Measurements from ENCODE around the gene SKIC8. TPM values are rescaled to one million over a fixed set of nuclear protein-coding genes. Genes with fewer than 3 reads are reported as not detected.

SKIC8 gene
- total and polyA plus RNA-seq, 2 of the 13 experiments (the other 11 are each of a cell fraction or from before 2014, with no cell fraction given) = 69.5 to 70.6 TPM

DNA sequence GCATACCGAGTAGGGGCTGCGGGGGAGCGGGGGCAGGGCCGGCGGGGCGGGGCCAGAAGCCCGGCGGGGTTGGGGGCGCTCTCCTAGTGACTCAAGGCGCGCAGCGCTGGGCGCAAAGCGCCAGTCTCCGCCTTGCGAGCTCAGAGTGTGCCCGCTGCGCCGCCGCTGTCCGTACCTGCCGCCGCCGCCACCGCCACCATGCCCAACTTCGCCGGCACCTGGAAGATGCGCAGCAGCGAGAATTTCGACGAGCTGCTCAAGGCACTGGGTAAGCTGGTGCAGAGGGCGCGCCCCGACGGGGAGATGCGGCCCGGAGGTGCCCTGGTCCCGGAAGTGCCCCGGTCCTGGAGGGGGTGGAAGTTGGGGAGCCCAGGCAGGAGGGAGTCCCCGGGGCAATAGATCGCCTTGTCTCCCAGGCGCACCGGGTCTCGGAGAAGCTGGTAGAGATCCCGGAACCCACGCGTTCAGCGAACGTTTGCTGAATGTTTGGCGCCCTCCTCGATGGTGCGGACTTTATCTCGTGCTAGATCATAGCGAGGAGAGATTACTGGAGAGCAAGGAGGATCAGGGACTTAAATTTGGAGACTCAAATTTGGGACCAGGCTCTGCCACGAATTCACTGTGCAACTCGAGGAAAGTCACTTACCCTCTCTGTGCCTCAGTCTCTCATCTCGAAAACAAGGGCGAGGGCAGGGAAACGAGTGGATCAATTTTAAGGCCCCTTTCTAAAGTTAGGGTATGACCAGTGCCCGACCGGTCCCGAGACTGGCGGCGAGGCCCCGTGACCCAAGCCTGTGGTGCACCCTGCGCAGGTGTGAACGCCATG lies 41.0 kb upstream of the SKIC8 start, which contains the start of gene CRABP1:
TSS of gene CRABP1 (plus strand) at position 123 of the 826 bp plus-strand sequence. CDS start at position 199, 76 bp downstream.
- in situ Hi-C loops (cut with HindIII; ENCODE audit: extremely low pct_ligation_motif_present, low pct_unique_long_range_greater_than_20kb) = no loop called here
- no peak within 1 kb of the TSS for H3K4me3 ChIP-seq (replicated peaks in 1 of 3; ENCODE audit: insufficient read depth in 1 of 3, low read depth in 2 of 3, low read length in 3 of 3)
- ATAC-seq = no peak
- POLR2A ChIA-PET = no interaction called here
- H3K9me3 ChIP-seq (ENCODE audit: low read length) = no peaks in the 10 kb centered on the region
- H3K9ac ChIP-seq (ENCODE audit: insufficient read depth, low read depth, low read length) = no peak within 1 kb of the TSS
- H2AFZ ChIP-seq (ENCODE audit: low read length) = no peak within 1 kb of the TSS
- no peak for DNase-seq (ENCODE audit: low spot score)
- H4K20me1 ChIP-seq (ENCODE audit: insufficient read depth, low read length) = no peaks in the 10 kb centered on the region
- BruUV-seq (replicated peaks) = no TSS peak
- intact Hi-C loops (cut with micrococcal nuclease; ENCODE audit: unreplicated experiment) = loop anchor here (10.0 kb wide), 1 partner anchor 54 kb away; no protein-coding TSS in a partner anchor
- peaks cover 6 to 52% of the 10 kb centered on the region in 2 experiments; a peak in 4 of 5 replicates for H3K27me3 ChIP-seq (ENCODE audit: control insufficient read depth in 1 of 2, insufficient read depth in 2 of 2, low read length in 2 of 2)
- no peak within 1 kb of the TSS for H3K4me2 ChIP-seq (ENCODE audit: low read depth, low read length)
- no peak for FAIRE-seq
- H3K79me2 ChIP-seq (ENCODE audit: insufficient read depth, low read length) = no peaks in the 10 kb centered on the region
- CTCF ChIA-PET (ENCODE audit: low intra/inter-chr PET ratio, low total read pairs) = no interaction called here
- WGBS (ENCODE audit: low lambda C conversion rate) = 9% methylated on average over 25 of the region's 67 CpGs
- H3K36me3 ChIP-seq (replicated peaks in 1 of 2; ENCODE audit: control insufficient read depth in 1 of 2, insufficient read depth in 2 of 2, low read length in 2 of 2) = no peaks in the 10 kb centered on the region
- H3K4me1 ChIP-seq (ENCODE audit: insufficient read depth, low read length) = peaks cover 10% of the 10 kb centered on the region; the same call in 1 of the 2 replicates
- no peak within 1 kb of the TSS for H3K27ac ChIP-seq (ENCODE audit: extremely low read length, insufficient read depth, low read length)
- TF ChIP-seq SP2 (CRISPR knock-in tag; IDR thresholded peaks at IDR 0.05) = no peak
- peak; percentile 29; the same call in 1 of the 2 replicates for TF ChIP-seq EZH2 (conservative IDR thresholded peaks at IDR 0.05; ENCODE audit: low read depth, low read length)
- TF ChIP-seq CEBPG (CRISPR knock-in tag; IDR thresholded peaks at IDR 0.05) = no peak
- no peak for TF ChIP-seq MZF1 (CRISPR knock-in tag; IDR thresholded peaks at IDR 0.05; ENCODE audit: borderline replicate concordance)
- TF ChIP-seq AGO1 (IDR thresholded peaks at IDR 0.05; ENCODE audit: low read depth, low read length, poor library complexity, severe bottlenecking) = no peak
- TF ChIP-seq, protein P1, sequence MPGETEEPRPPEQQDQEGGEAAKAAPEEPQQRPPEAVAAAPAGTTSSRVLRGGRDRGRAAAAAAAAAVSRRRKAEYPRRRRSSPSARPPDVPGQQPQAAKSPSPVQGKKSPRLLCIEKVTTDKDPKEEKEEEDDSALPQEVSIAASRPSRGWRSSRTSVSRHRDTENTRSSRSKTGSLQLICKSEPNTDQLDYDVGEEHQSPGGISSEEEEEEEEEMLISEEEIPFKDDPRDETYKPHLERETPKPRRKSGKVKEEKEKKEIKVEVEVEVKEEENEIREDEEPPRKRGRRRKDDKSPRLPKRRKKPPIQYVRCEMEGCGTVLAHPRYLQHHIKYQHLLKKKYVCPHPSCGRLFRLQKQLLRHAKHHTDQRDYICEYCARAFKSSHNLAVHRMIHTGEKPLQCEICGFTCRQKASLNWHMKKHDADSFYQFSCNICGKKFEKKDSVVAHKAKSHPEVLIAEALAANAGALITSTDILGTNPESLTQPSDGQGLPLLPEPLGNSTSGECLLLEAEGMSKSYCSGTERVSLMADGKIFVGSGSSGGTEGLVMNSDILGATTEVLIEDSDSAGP (CRISPR knock-in tag; IDR thresholded peaks at IDR 0.05; ENCODE audit: borderline replicate concordance) = no peak
- TF ChIP-seq CBX2 (IDR thresholded peaks at IDR 0.05; ENCODE audit: low read depth, low read length) = no peak
- no peak for TF ChIP-seq CBX2 (CRISPR knock-in tag; IDR thresholded peaks at IDR 0.05; ENCODE audit: low read depth)
- no peak for TF ChIP-seq ZNF878 (CRISPR knock-in tag; IDR thresholded peaks at IDR 0.05)
- TF ChIP-seq KLF12 (CRISPR knock-in tag; IDR thresholded peaks at IDR 0.05; ENCODE audit: borderline replicate concordance) = no peak
- TF ChIP-seq, protein P2, sequence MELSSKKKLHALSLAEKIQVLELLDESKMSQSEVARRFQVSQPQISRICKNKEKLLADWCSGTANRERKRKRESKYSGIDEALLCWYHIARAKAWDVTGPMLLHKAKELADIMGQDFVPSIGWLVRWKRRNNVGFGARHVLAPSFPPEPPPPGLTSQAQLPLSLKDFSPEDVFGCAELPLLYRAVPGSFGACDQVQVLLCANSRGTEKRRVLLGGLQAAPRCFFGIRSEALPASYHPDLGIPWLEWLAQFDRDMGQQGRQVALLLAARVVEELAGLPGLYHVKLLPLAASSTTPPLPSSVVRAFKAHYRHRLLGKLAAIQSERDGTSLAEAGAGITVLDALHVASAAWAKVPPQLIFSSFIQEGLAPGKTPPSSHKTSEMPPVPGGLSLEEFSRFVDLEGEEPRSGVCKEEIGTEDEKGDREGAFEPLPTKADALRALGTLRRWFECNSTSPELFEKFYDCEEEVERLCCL (CRISPR knock-in tag; IDR thresholded peaks at IDR 0.05; ENCODE audit: borderline replicate concordance) = no peak
- TF ChIP-seq, protein P3, sequence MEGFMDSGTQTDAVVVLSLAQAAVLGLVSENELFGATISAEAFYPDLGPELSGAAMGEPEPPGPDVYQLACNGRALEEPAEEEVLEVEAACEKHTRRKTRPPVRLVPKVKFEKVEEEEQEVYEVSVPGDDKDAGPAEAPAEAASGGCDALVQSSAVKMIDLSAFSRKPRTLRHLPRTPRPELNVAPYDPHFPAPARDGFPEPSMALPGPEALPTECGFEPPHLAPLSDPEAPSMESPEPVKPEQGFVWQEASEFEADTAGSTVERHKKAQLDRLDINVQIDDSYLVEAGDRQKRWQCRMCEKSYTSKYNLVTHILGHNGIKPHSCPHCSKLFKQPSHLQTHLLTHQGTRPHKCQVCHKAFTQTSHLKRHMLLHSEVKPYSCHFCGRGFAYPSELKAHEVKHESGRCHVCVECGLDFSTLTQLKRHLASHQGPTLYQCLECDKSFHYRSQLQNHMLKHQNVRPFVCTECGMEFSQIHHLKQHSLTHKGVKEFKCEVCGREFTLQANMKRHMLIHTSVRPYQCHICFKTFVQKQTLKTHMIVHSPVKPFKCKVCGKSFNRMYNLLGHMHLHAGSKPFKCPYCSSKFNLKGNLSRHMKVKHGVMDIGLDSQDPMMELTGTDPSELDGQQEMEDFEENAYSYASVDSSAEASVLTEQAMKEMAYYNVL (CRISPR knock-in tag; IDR thresholded peaks at IDR 0.05; ENCODE audit: borderline replicate concordance) = no peak
- no peak for TF ChIP-seq ZNF556 (CRISPR knock-in tag; IDR thresholded peaks at IDR 0.05; ENCODE audit: borderline replicate concordance)
- peak; percentile 75 for TF ChIP-seq ZNF768 (CRISPR knock-in tag; IDR thresholded peaks at IDR 0.05)
- TF ChIP-seq NFE2L1 (CRISPR knock-in tag; IDR thresholded peaks at IDR 0.05; ENCODE audit: borderline replicate concordance) = no peak
- 0 out of 2 replicates have a peak, but pooled peaks have one; percentile 20 for TF ChIP-seq ZNF777 (CRISPR knock-in tag; IDR thresholded peaks at IDR 0.05)
